Hepatocyte (in vitro differentiated cells): ENCODE data around the gene BRCA1. TPM values are rescaled to one million over a fixed set of nuclear protein-coding genes. Genes with fewer than 3 reads are reported as not detected.

Experiments
- DNase-seq: peaks from one replicate; pipeline ENCODE4 v3.0.0-alpha.2; 2016; ENCODE audit warnings: low spot score
- H2AFZ ChIP-seq: fragments of 200-600 bp; sonication (generic); 2 replicates; pipeline ENCODE4 v1.6.0; 2016; ENCODE audit warnings: antibody characterized with exemption, mild to moderate bottlenecking
- H3K27ac ChIP-seq: fragments of 200-600 bp; sonication (generic); 2 replicates; pipeline ENCODE4 v1.5.1; 2016; ENCODE audit warnings: mild to moderate bottlenecking
- H3K27me3 ChIP-seq: fragments of 200-600 bp; sonication (generic); 2 replicates; pipeline ENCODE4 v1.6.1; 2016
- H3K36me3 ChIP-seq: fragments of 200-600 bp; sonication (generic); replicated peaks from 2 replicates; pipeline ENCODE4 v1.5.1; 2016; ENCODE audit warnings: low read depth; ENCODE audit not compliant: insufficient read depth
- H3K4me1 ChIP-seq: fragments of 200-600 bp; sonication (generic); 2 replicates; pipeline ENCODE4 v1.5.1; 2016; ENCODE audit warnings: mild to moderate bottlenecking, moderate library complexity; ENCODE audit not compliant: insufficient read depth
- H3K4me2 ChIP-seq: fragments of 200-600 bp; sonication (generic); 2 replicates; pipeline ENCODE4 v1.6.0; 2016
- H3K4me3 ChIP-seq: fragments of 200-600 bp; sonication (generic); 2 replicates; pipeline ENCODE4 v1.5.1; 2016; ENCODE audit warnings: mild to moderate bottlenecking
- H3K79me2 ChIP-seq: fragments of 200-600 bp; sonication (generic); 2 replicates; pipeline ENCODE4 v1.6.0; 2017; ENCODE audit warnings: mild to moderate bottlenecking
- H3K9me2 ChIP-seq: fragments of 200-600 bp; sonication (generic); replicated peaks from 2 replicates; pipeline ENCODE4 v1.6.0; 2017; ENCODE audit warnings: mild to moderate bottlenecking; ENCODE audit not compliant: insufficient read depth
- H3K9me3 ChIP-seq: fragments of 200-600 bp; sonication (generic); 2 replicates; pipeline ENCODE4 v1.5.1; 2016; ENCODE audit warnings: low read depth, mild to moderate bottlenecking
- H4K20me1 ChIP-seq: fragments of 200-600 bp; sonication (generic); 2 replicates; pipeline ENCODE4 v1.6.0; 2016; ENCODE audit warnings: mild to moderate bottlenecking; ENCODE audit not compliant: insufficient read depth, poor library complexity, severe bottlenecking
- EZH2 ChIP-seq: fragments of 200-600 bp; sonication (generic); IDR thresholded peaks from 2 replicates; pipeline ENCODE4 v1.6.1; 2016; ENCODE audit warnings: antibody characterized with exemption, mild to moderate bottlenecking, borderline replicate concordance
- EZH2phosphoT487 ChIP-seq: fragments of 200-600 bp; sonication (generic); IDR thresholded peaks from one replicate; pipeline ENCODE4 v1.6.1; 2018; ENCODE audit warnings: antibody characterized with exemption, mild to moderate bottlenecking, low read depth, moderate library complexity; ENCODE audit not compliant: unreplicated experiment, severe bottlenecking
- WGBS: methylation state at CpG from one replicate; pipeline ENCODE4 v1.1.6; 2016; ENCODE audit warnings: low lambda C conversion rate; ENCODE audit errors: missing lambda C conversion rate; 5-methylcytosine and 5-hydroxymethylcytosine counted together
- polyA plus RNA-seq: library from polyadenylated mRNA; unstranded; fragments of >200 nt; fragmentation: Nextera tagmentation; extraction: Ambion mirVana; gene quantifications from 2 replicates; pipeline ENCODE4 v1.2.1, GENCODE V29; 2016
- total RNA-seq: library from RNA; depleted of rRNA; stranded (reverse); fragments of >200 nt; gene quantifications from 2 replicates; pipeline ENCODE4 v1.2.3, GENCODE V29; 2014
- TF ChIP-seq, protein P1 (sequence below): fragments of 200-600 bp; sonication (generic); IDR thresholded peaks from 2 replicates; pipeline ENCODE4 v1.5.1; 2016; ENCODE audit warnings: antibody characterized with exemption, mild to moderate bottlenecking; ENCODE audit not compliant: poor library complexity

BRCA1 gene
- total and polyA plus RNA-seq, 2 experiments from 2014 or later: 7.0 to 8.0 TPM

DNA sequence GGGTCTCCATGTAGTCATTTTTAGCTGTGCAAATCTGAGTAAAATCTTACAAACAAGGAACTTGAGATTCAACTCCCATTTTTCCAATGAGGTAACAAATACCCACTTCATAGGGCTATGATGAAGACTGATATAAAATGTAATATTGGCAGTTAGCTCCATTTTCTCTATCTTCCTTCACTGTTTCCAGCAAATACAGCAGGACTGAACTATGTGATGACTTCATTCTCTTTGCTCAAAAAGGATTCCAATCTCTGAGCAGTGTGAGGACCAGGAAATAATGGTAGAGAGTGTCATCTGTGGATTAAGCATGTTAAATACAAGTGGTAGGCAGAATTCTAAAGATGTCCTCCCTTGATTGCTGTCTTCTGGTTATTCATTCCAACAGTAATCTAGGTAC lies 81.9 kb downstream of the BRCA1 start:
- Histone ChIP-seq H3K79me2 (no peaks in the 10 kb centered on the region), H3K27ac (no peak overlapping the region), H3K4me3 (no peak overlapping the region), H3K9me2 (no peaks in the 10 kb centered on the region), H2AFZ (no peak overlapping the region), H3K27me3 (no peaks in the 10 kb centered on the region), H3K9me3 (no peaks in the 10 kb centered on the region), H3K4me2 (no peak overlapping the region), H3K4me1 (no peaks in the 10 kb centered on the region), H4K20me1 (no peaks in the 10 kb centered on the region), H3K36me3 (no peaks in the 10 kb centered on the region)
- DNase-seq: no peak
- no peak for TF ChIP-seq EZH2phosphoT487
- no peak for TF ChIP-seq EZH2
- TF ChIP-seq, protein P1, sequence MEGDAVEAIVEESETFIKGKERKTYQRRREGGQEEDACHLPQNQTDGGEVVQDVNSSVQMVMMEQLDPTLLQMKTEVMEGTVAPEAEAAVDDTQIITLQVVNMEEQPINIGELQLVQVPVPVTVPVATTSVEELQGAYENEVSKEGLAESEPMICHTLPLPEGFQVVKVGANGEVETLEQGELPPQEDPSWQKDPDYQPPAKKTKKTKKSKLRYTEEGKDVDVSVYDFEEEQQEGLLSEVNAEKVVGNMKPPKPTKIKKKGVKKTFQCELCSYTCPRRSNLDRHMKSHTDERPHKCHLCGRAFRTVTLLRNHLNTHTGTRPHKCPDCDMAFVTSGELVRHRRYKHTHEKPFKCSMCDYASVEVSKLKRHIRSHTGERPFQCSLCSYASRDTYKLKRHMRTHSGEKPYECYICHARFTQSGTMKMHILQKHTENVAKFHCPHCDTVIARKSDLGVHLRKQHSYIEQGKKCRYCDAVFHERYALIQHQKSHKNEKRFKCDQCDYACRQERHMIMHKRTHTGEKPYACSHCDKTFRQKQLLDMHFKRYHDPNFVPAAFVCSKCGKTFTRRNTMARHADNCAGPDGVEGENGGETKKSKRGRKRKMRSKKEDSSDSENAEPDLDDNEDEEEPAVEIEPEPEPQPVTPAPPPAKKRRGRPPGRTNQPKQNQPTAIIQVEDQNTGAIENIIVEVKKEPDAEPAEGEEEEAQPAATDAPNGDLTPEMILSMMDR: no peak

DNA sequence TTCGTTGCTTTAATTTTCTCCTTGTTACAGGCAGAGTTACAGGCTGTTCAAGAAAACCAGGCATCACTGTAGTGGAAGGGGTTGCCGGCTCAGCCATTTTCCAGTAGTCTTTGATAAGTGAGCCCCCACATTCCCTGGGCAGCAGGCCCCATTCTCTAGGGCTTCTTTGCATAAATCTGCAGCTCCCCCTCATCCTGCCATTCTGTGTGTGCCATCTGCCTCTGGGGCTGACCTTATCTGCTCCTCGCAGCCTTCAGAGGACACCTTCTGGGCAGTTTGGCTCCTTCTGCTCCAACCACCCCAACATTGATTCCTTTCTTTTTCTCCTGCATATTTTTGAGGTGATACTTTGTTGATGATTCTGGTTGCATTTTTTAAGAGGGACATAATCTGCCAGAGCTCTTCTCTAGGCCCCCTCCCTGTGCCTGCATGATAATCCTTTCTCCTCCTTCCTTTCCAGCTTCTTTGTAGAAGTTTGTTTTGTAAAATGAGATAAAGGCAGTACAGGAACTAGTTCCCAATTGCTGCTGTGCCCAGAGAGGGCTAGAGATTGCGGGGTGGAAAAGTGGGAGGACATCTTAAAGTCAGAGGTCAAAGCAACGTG lies 83.0 kb downstream of the BRCA1 start:
- no peak overlapping the region for H2AFZ ChIP-seq
- no peaks in the 10 kb centered on the region for H3K4me1 ChIP-seq
- no peaks in the 10 kb centered on the region for H3K9me3 ChIP-seq
- no peaks in the 10 kb centered on the region for H3K36me3 ChIP-seq
- no peaks in the 10 kb centered on the region for H3K27me3 ChIP-seq
- H3K9me2 ChIP-seq: no peaks in the 10 kb centered on the region
- H4K20me1 ChIP-seq: no peaks in the 10 kb centered on the region
- H3K4me3 ChIP-seq: no peak overlapping the region
- 61% methylated on average over 5 of the region's 5 CpGs for whole genome bisulfite sequencing
- H3K27ac ChIP-seq: no peak overlapping the region
- no peaks in the 10 kb centered on the region for H3K79me2 ChIP-seq
- DNase-seq: no peak
- no peak overlapping the region for H3K4me2 ChIP-seq
- TF ChIP-seq EZH2 (no peak), EZH2phosphoT487 (no peak)
- TF ChIP-seq, protein P1: no peak

DNA sequence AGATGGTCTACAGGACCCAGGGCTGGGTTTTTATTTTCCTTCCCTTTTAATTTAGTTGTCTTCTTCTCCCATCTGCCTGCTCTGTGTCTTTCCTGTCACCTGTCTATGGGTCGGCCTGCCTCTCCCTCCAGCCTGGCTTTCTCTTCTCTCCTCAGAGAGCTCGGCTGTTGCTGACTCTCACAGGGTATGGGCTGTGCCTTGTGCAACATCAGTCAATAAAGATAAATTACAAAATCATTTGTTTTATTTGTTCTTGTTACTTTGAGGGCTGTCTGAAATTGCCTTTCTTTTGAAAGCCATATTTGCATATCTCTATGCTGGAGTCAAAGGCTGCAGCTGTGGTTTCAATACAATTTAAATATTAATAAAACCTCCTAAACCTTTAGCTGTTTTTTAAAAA lies 84.5 kb downstream of the BRCA1 start:
- no peak overlapping the region for H2AFZ ChIP-seq
- no peak overlapping the region for H3K27ac ChIP-seq
- no peaks in the 10 kb centered on the region for H3K4me1 ChIP-seq
- no peak overlapping the region for H3K4me2 ChIP-seq
- no peaks in the 10 kb centered on the region for H3K9me3 ChIP-seq
- H3K9me2 ChIP-seq: no peaks in the 10 kb centered on the region
- no peaks in the 10 kb centered on the region for H3K27me3 ChIP-seq
- no peaks in the 10 kb centered on the region for H4K20me1 ChIP-seq
- no peaks in the 10 kb centered on the region for H3K36me3 ChIP-seq
- no peaks in the 10 kb centered on the region for H3K79me2 ChIP-seq
- H3K4me3 ChIP-seq: no peak overlapping the region
- TF ChIP-seq, protein P1: no peak
- TF ChIP-seq EZH2phosphoT487: no peak
- no peak for TF ChIP-seq EZH2
- 63% methylated on average over 2 of the region's 2 CpGs for WGBS
- DNase-seq: no peak

DNA sequence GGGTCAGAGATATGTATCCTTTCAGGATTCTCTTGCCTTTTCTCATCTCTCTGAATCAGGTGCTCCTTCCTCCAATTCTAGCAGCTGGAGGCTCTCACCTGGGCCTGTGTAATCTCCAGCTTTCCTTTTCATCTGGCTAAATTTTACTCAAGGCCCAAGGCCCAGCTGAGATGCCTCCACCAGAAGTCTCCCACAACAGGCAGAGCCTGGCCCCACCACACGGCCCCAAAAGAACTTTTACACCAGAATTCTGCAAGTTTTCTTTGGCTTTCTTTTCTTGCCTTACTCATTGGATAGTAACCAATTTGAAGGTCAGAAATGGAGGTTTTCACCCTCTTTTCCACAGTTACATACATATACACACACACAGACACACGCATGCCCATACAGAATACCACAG lies 85.5 kb downstream of the BRCA1 start:
- Histone ChIP-seq H2AFZ (no peak overlapping the region), H3K4me1 (no peaks in the 10 kb centered on the region), H4K20me1 (no peaks in the 10 kb centered on the region), H3K79me2 (no peaks in the 10 kb centered on the region), H3K4me3 (no peak overlapping the region), H3K36me3 (no peaks in the 10 kb centered on the region), H3K4me2 (no peak overlapping the region), H3K27ac (no peak overlapping the region), H3K9me2 (no peaks in the 10 kb centered on the region), H3K9me3 (no peaks in the 10 kb centered on the region), H3K27me3 (no peaks in the 10 kb centered on the region)
- TF ChIP-seq EZH2: no peak
- no peak for TF ChIP-seq EZH2phosphoT487
- TF ChIP-seq, protein P1: no peak
- DNase-seq: no peak
- 95% methylated on average over 2 of the region's 2 CpGs for WGBS
